ENCODE data around the gene CNNM2.

- TF ChIP-seq, protein P1, sequence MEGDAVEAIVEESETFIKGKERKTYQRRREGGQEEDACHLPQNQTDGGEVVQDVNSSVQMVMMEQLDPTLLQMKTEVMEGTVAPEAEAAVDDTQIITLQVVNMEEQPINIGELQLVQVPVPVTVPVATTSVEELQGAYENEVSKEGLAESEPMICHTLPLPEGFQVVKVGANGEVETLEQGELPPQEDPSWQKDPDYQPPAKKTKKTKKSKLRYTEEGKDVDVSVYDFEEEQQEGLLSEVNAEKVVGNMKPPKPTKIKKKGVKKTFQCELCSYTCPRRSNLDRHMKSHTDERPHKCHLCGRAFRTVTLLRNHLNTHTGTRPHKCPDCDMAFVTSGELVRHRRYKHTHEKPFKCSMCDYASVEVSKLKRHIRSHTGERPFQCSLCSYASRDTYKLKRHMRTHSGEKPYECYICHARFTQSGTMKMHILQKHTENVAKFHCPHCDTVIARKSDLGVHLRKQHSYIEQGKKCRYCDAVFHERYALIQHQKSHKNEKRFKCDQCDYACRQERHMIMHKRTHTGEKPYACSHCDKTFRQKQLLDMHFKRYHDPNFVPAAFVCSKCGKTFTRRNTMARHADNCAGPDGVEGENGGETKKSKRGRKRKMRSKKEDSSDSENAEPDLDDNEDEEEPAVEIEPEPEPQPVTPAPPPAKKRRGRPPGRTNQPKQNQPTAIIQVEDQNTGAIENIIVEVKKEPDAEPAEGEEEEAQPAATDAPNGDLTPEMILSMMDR (IDR thresholded peaks at IDR 0.05; ENCODE audit: insufficient read depth, low read length) = no peak
- TF ChIP-seq REST (IDR thresholded peaks at IDR 0.05; ENCODE audit: insufficient replicate concordance, low read depth) (no peak), SPI1 (IDR thresholded peaks at IDR 0.05; ENCODE audit: borderline replicate concordance, low read depth) (no peak), POLR2AphosphoS5 (IDR thresholded peaks at IDR 0.05; ENCODE audit: low read depth) (no peak), GABPA (IDR thresholded peaks at IDR 0.05; ENCODE audit: low read depth) (no peak)
Observed at GRCh38 chr10:103103989-103104388, 185.9 kb downstream of the CNNM2 start.
